BJ (cell line): ENCODE measurements around the gene ADARB2. TPM values are rescaled to one million over a fixed set of nuclear protein-coding genes. Genes with fewer than 3 reads are reported as not detected.

Experiments
- CTCF ChIA-PET: fragments of 350-600 bp; formaldehyde crosslinking; extraction: SDS; loops from one replicate; lab custom pipeline; 2021; ENCODE audit warnings: antibody characterized with exemption, inconsistent platforms; lab: Yijun Ruan, JAX
- POLR2A ChIA-PET: fragments of 300-600 bp; sonication (Branson Sonifier 250); formaldehyde crosslinking; extraction: SDS; loops from one replicate; lab custom pipeline; 2021; ENCODE audit warnings: antibody characterized with exemption; lab: Charles Lee
- DNase-seq: peaks from one replicate; pipeline ENCODE4 v3.0.0-alpha.2; 2011; ENCODE audit warnings: low read depth
- H3K27me3 ChIP-seq: 2 replicates; pipeline ENCODE4 v1.6.0; 2011; ENCODE audit warnings: low read length; ENCODE audit not compliant: control insufficient read depth, insufficient read depth
- H3K36me3 ChIP-seq: 2 replicates; pipeline ENCODE4 v1.5.1; 2011; ENCODE audit warnings: low read length; ENCODE audit not compliant: control insufficient read depth, insufficient read depth
- H3K4me3 ChIP-seq: 2 replicates; pipeline ENCODE4 v1.5.1; 2011; ENCODE audit warnings: low read depth, mild to moderate bottlenecking, control low read depth, low read length
- polyA plus RNA-seq: library from polyadenylated mRNA; depleted of rRNA; stranded (reverse); fragments of >200 nt; gene quantifications from 2 replicates; pipeline ENCODE4 v1.2.3, GENCODE V29; 2011
- TF ChIP-seq, protein P1 (sequence below): IDR thresholded peaks from 2 replicates; pipeline ENCODE4 v1.5.1; 2011; ENCODE audit warnings: low read depth, mild to moderate bottlenecking, control low read depth, inconsistent platforms, low read length, moderate library complexity; ENCODE audit not compliant: insufficient read depth

ADARB2 gene
- polyA plus RNA-seq, 1 experiment, result not detected

DNA sequence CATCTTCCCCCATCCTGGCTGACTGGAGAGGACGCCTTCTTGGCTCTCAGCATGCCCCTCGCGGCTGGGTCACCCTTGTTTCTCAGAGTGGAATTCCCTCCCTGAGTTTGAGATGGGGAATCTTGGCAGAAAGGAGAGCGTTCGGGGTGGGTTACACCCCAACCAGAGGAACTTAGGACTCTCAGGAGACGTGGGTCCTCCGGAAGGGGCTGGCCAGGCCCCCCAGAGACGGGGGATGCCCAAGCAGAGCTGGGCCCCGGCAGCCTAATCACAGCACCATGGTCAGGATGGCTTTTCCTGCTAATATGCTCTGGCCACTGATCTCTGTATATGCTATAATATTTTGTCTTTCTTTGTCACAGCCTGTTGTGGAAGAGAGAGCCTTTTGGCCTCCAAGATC, 466.8 kb downstream of the ADARB2 start:
- CTCF ChIA-PET, result no interaction called here
- POLR2A ChIA-PET, result no interaction called here
- TF ChIP-seq, protein P1, sequence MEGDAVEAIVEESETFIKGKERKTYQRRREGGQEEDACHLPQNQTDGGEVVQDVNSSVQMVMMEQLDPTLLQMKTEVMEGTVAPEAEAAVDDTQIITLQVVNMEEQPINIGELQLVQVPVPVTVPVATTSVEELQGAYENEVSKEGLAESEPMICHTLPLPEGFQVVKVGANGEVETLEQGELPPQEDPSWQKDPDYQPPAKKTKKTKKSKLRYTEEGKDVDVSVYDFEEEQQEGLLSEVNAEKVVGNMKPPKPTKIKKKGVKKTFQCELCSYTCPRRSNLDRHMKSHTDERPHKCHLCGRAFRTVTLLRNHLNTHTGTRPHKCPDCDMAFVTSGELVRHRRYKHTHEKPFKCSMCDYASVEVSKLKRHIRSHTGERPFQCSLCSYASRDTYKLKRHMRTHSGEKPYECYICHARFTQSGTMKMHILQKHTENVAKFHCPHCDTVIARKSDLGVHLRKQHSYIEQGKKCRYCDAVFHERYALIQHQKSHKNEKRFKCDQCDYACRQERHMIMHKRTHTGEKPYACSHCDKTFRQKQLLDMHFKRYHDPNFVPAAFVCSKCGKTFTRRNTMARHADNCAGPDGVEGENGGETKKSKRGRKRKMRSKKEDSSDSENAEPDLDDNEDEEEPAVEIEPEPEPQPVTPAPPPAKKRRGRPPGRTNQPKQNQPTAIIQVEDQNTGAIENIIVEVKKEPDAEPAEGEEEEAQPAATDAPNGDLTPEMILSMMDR, result no peak
- no peaks in the 10 kb centered on the region for H3K36me3 ChIP-seq
- H3K27me3 ChIP-seq, result no peaks in the 10 kb centered on the region
- no peak overlapping the region for H3K4me3 ChIP-seq
- DNase-seq, result no peak

DNA sequence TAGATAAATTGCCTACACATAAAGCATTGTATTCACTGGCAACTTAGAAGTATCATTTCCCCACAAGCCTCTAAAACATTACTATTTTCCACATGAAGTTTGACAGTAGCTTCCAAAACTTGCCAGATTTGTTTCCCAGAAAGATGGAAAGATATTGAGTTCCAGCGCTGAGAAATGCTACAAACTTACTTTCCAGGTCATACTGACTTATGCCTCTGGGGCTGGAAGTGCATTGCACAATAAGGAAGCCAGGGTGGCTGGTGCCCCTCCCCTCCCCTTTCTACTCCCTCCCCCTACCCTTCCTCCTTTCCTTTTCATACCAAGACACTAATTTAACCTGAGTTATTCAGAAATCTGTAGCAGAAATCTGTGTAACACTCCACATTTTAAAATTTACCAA, 468.5 kb downstream of the ADARB2 start:
- TF ChIP-seq, protein P1, result no peak
- H3K27me3 ChIP-seq, result no peaks in the 10 kb centered on the region
- H3K4me3 ChIP-seq, result no peak overlapping the region
- CTCF ChIA-PET, result no interaction called here
- no peaks in the 10 kb centered on the region for H3K36me3 ChIP-seq
- no peak for DNase-seq
- POLR2A ChIA-PET, result no interaction called here

DNA sequence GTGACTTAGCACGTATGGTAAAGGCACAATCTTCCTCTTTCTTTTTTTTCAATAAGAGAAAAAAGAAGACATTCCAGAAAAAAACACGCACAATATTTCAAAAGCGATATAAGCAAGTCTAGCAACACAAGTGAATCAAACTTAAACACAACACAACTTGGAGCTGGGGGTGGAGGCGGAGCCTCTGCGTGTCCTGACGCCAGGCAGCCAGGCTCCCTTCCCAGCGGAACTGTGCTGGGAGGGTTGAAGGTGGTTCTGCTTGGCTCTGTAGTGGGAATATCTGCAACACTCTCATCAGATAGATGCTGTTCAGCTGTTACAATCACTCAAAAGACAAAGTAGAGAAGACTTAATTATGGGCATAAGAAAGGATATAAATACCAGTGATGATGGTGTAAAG, 469.8 kb downstream of the ADARB2 start:
- no peaks in the 10 kb centered on the region for H3K27me3 ChIP-seq
- no peak overlapping the region for H3K4me3 ChIP-seq
- no peak for DNase-seq
- H3K36me3 ChIP-seq, result no peaks in the 10 kb centered on the region
- CTCF ChIA-PET, result no interaction called here
- POLR2A ChIA-PET, result no interaction called here
- TF ChIP-seq, protein P1, result no peak

DNA sequence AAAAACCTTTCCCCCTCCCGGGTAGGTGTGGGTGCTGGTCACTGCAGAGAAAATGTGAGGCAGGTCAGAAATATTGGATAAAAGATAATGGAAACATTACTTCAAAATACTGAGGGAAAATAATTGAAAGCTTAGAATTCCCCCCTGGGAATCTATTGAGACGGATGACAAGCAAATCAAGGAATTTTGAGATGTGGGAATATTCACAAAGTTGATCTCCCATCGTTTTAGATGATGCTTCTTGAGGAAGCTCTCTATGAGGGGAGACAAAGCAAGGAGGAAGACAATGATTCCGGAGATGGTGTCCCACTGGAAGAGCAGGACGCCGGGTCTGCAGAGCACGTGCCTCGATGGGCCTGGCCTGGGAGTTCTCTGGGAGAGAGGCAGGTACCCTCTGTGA, 470.2 kb downstream of the ADARB2 start:
- POLR2A ChIA-PET, result no interaction called here
- DNase-seq, result no peak
- CTCF ChIA-PET, result no interaction called here

DNA sequence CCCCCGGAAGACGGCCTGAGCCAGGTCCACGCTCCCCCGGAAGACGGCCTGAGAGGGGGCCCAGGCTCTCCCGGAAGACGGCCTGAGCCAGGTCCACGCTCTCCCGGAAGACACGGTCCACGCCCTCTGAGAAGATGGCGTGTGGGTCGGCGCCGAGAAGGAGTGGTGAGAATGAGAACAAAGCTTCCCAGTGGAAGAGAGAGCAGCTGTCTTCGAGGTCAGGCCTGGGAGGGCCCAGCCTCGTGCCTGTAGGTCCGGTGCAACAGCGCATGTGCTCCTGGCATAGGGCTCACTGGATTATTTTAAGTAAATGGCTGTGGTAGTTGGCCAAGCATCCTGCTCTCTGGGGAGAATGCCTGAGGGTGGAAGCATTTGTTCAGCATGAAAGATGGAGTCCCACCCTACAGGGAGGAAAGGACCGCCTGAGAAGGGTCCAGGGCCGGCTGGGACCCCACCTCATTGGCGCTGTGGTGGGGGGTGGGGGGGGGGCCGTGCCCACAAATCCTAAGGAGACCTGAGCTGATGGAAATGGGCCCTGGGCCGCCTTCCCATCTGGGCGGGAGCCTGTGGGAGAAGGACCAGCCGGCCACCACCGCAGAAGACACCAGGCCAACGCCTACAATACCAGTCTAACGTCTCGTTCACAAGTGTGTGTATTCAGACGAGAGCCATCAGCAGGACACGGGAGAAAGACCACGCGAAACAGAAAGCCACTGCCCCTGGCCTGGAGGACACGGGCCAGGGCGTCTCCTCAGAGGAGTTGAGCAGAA, 471.1 kb downstream of the ADARB2 start:
- no peaks in the 10 kb centered on the region for H3K27me3 ChIP-seq
- ChIA-PET CTCF (no interaction called here), POLR2A (no interaction called here)
- TF ChIP-seq, protein P1, result no peak
- no peaks in the 10 kb centered on the region for H3K36me3 ChIP-seq
- DNase-seq, result no peak
- H3K4me3 ChIP-seq, result no peak overlapping the region

More for the DNA sequence above, 470.2 kb downstream of the ADARB2 start:
- no peak overlapping the region for H3K4me3 ChIP-seq
- no peaks in the 10 kb centered on the region for H3K36me3 ChIP-seq
- TF ChIP-seq, protein P1, result no peak
- no peaks in the 10 kb centered on the region for H3K27me3 ChIP-seq
